ENCODE data around the gene SPI1.

SPI1 gene

DNA sequence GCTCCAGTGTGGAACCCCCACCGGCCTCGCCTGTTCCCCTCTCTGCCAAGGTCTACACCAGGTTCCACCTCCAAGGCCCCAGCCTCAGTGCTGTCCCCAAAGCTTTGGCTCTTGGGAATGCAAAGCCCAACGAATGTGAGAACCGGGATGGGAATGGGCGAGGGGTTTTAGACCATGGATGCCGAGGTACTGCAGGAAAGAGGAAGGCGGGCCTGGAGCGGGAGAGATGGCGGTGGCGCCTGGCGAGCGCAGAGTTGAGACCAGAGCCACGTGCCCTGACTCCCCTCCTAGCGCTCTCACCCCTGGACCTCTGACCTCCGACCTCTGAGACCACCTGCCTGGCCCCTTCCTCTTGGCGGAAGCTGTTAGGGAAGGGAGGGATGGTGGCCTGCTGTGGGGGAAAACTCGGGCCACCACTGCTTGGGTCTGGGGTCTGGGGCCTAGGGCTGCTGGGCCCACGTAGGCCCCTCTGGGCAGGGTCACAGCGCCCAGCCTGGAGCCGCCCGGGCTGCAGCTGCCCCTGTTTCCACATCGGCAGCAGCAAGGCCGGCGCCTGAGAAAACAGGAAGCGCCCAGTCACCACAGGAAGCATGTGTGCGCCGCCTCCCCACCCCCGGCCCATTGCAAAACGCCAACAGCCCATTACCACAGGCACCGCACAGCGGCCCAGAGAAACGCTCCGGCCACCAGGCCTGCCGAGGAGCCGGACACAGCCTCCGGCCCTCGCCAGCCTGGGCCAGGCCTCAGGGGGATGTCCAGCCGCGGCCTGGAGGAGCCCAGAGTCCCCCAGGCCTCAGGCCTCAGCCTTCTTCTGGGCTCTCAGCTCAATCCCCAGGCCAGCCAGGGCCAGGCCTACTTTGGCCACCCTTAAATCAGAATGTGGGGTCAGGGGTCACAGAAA is 16.2 kb upstream of the SPI1 start:
- no peaks in the 10 kb centered on the region for H3K9me3 ChIP-seq
- no peaks in the 10 kb centered on the region for H3K36me3 ChIP-seq
- peaks cover 93% of the 10 kb centered on the region in 2 experiments for H3K4me1 ChIP-seq (ENCODE audit: control insufficient read depth in 1 of 2, insufficient read depth in 1 of 2, low read depth in 1 of 2, low read length in 1 of 2)
- no peaks in the 10 kb centered on the region for H3K27me3 ChIP-seq
- H3K27ac ChIP-seq, result peak overlapping the region; percentile 99
- TF ChIP-seq CTCF (IDR thresholded peaks at IDR 0.05), result peak; percentile 72
- peak overlapping the region; percentile 78 to 92 for H3K4me3 ChIP-seq (ENCODE audit: low read depth in 1 of 2, low read length in 1 of 2)

DNA sequence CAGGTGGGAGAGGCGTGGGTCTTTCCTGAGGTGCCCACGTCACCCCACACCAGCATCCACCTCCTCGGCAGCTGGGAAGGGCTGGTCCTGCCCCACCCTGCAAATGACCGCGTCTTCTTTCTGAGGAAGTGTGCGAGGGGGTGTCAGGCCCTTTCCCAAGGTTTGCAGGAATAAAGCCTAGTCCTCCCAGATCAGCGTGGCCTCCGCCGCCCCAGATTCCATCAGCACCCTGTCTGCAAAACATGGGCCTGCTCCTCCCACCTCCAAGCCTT is 15.6 kb upstream of the SPI1 start:
- no peak for TF ChIP-seq CTCF (IDR thresholded peaks at IDR 0.05)
- Histone ChIP-seq H3K4me3 (ENCODE audit: low read depth in 1 of 2, low read length in 1 of 2) (peak overlapping the region; percentile 78 to 92), H3K27ac (peak overlapping the region; percentile 99), H3K4me1 (ENCODE audit: control insufficient read depth in 1 of 2, insufficient read depth in 1 of 2, low read depth in 1 of 2, low read length in 1 of 2) (peaks cover 93% of the 10 kb centered on the region in 2 experiments), H3K27me3 (no peaks in the 10 kb centered on the region), H3K9me3 (no peaks in the 10 kb centered on the region), H3K36me3 (no peaks in the 10 kb centered on the region)

DNA sequence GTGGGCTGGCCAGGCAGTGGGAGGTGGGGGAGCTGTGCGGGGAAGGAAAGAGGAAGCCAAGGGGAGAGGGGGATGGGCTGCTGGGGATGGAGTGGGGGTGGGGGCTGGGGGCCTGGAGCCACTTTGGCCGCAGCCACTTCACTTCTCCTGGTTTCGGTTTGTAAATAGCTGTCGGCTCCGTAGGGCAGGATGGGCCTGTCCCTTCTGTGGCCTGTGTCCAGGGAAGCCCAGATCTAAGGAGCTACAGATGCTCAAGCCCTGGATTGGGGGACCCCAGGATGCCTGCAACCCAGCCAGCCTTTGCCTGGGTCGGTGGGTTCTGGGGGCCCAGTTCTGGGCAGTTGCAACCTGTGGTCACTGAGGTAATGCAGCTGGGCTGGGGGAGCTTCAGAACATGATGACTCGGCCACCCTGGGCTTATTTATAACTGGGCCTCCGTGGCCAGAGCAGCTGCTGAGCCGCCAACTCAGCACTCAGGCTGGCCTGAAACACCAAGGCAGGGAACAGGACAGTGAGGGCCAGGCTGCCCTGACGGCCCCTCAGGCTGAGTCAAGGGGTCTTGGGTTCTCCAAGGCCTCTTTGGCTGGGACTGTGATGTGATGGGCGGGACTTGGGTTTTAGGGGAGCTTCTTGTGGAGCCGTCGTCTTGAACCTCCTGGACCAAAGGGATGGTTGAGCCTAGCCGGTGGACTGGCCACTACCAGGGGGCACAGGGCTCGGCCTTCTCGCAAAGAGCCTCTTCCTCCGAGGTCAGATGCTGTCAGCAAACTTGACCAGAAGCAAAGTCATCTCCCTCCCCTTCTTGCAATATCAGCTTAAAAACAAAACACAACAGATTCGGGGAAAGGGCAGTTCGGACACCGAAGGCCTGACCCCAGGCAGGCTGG is 15.1 kb upstream of the SPI1 start:
- peak; percentile 14 for TF ChIP-seq CTCF (IDR thresholded peaks at IDR 0.05)

GRCh38 chr11:47392546-47393162 is 14.3 kb upstream of the SPI1 start:
- TF ChIP-seq CTCF (IDR thresholded peaks at IDR 0.05), result no peak
- H3K27ac ChIP-seq, result peak overlapping the region; percentile 99
- peaks cover 94% of the 10 kb centered on the region in 2 experiments for H3K4me1 ChIP-seq (ENCODE audit: control insufficient read depth in 1 of 2, insufficient read depth in 1 of 2, low read depth in 1 of 2, low read length in 1 of 2)
- no peaks in the 10 kb centered on the region for H3K36me3 ChIP-seq
- peak overlapping the region; percentile 78 to 92 for H3K4me3 ChIP-seq (ENCODE audit: low read depth in 1 of 2, low read length in 1 of 2)
- H3K9me3 ChIP-seq, result no peaks in the 10 kb centered on the region
- H3K27me3 ChIP-seq, result no peaks in the 10 kb centered on the region

More for the DNA sequence above, 15.1 kb upstream of the SPI1 start:
- H3K27ac ChIP-seq, result peak overlapping the region; percentile 99
- H3K36me3 ChIP-seq, result no peaks in the 10 kb centered on the region
- H3K27me3 ChIP-seq, result no peaks in the 10 kb centered on the region
- H3K4me3 ChIP-seq (ENCODE audit: low read depth in 1 of 2, low read length in 1 of 2), result peak overlapping the region; percentile 78 to 92
- no peaks in the 10 kb centered on the region for H3K9me3 ChIP-seq
- peaks cover 93 to 94% of the 10 kb centered on the region in 2 experiments for H3K4me1 ChIP-seq (ENCODE audit: control insufficient read depth in 1 of 2, insufficient read depth in 1 of 2, low read depth in 1 of 2, low read length in 1 of 2)

DNA sequence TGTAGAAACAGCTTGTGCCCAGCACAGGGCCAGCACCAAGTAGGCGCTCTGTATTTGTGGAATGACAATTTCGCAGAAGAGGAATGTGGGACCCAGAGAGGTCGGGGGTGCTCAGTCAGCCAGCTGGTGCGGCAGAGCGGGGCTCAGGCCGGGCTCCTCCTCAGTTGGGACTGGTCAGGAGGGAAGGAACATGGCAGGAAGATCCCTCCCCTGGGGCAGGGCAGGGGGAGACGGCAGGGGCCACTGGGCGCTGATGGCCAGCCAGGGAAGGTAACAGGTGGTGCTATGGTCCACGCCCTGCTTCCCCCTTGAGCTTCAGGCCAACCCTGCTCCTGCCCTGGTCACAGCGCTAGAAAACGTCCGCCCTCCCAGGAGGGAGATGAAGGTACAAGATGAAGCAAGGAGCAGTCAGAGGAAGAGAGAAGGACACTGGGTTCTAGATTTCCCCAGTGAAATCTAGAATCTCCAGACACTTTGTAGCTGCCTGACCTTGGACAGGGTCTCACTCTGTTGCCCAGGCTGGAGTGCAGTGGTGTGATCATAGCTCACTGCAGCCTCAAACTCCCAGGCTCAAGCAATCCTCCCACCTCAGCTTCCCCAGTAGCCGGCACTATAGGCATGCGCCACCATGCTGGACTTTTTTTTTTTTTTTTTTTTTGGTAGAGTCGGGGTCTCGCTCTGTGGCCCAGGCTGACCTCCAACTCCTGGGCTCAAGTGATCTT is 13.5 kb upstream of the SPI1 start:
- H3K4me3 ChIP-seq (ENCODE audit: low read depth in 1 of 2, low read length in 1 of 2), result peak overlapping the region; percentile 78 to 92
- H3K9me3 ChIP-seq, result no peaks in the 10 kb centered on the region
- no peaks in the 10 kb centered on the region for H3K36me3 ChIP-seq
- H3K27me3 ChIP-seq, result no peaks in the 10 kb centered on the region
- H3K4me1 ChIP-seq (ENCODE audit: control insufficient read depth in 1 of 2, insufficient read depth in 1 of 2, low read depth in 1 of 2, low read length in 1 of 2), result peaks cover 94 to 96% of the 10 kb centered on the region in 2 experiments
- peak overlapping the region; percentile 99 for H3K27ac ChIP-seq
- no peak for TF ChIP-seq CTCF (IDR thresholded peaks at IDR 0.05)
